ENCODE measurements around the gene CD177. TPM values are rescaled to one million over a fixed set of nuclear protein-coding genes. Genes with fewer than 3 reads are reported as not detected.
"Not testable (repeated sequence)": the region's sequence is repeated elsewhere in the genome, so short reads cannot be mapped to it uniquely, and the experiment has no call there.

Gene CD177
- total RNA-seq, 1 donor: 0.86 TPM

DNA sequence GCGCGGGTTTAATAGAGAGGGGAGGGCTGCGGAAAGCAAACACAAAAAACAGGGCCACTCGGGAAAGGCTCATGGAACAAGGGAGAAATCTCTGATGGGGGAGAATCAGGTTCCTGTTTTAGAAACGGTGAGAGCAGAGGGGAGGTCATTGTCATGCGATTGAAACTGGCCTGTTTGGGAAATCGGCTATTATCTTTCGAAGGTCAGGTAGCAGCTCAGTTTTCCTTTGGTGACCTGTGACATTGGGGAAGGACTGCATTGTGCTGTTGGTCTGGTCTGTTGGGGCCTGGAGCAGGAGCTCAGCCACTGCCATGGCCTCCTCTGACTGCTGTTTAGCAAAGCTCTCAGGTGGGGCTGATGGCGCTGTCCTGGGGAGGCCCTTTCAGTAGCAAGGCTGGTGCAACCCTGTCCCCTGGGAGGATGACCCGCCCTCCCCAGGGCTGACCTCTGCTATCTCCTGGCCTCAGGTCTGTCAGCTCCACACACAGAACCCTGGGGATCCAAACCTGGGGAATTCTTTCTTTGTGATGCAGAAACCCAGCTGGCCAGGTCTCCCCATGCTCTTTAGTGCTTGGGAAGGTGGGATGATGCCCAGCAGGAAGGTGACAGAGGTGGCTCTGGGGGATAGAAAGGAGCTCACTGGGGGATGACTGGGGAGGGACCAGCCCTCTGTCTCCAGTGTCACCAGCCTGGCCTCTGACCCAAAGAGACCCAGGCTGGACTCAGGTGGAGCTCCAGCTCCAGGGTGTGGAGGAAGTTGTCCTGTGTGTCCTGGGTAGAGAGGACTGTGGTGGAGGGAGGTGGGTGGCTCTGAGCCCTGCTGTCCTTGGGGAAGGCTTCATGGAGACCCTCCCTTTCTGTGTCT, 21.2 kb upstream of the CD177 start:
- DNase-seq (ENCODE audit: low read depth): no peak
- no peak overlapping the region for H3K4me3 ChIP-seq (ENCODE audit: low read depth, low read length)
- TF ChIP-seq, protein P1, sequence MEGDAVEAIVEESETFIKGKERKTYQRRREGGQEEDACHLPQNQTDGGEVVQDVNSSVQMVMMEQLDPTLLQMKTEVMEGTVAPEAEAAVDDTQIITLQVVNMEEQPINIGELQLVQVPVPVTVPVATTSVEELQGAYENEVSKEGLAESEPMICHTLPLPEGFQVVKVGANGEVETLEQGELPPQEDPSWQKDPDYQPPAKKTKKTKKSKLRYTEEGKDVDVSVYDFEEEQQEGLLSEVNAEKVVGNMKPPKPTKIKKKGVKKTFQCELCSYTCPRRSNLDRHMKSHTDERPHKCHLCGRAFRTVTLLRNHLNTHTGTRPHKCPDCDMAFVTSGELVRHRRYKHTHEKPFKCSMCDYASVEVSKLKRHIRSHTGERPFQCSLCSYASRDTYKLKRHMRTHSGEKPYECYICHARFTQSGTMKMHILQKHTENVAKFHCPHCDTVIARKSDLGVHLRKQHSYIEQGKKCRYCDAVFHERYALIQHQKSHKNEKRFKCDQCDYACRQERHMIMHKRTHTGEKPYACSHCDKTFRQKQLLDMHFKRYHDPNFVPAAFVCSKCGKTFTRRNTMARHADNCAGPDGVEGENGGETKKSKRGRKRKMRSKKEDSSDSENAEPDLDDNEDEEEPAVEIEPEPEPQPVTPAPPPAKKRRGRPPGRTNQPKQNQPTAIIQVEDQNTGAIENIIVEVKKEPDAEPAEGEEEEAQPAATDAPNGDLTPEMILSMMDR (IDR thresholded peaks at IDR 0.05; ENCODE audit: insufficient read depth, low read depth, low read length): no peak

DNA sequence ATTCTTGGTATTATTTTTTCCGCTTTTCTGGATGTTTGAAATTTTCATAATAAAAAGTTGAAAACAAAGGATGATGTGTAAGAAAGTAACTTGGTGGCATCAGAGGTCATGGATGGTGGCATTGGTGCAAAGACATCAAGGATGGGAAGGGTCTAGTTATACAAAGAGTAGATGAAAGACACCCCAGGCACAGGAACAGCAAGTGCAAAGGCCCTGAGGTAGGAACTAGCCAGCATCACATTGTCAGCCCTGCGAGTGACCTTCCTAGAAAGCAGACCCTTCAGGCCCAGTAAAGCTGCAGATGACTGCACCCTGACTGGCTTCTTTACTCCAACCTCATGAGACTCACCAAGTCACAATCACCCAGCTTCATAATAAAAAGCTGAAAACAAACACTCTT, 17.0 kb upstream of the CD177 start:
- DNase-seq (ENCODE audit: low read depth); H3K4me3 ChIP-seq (ENCODE audit: low read depth, low read length): not testable (repeated sequence)

DNA sequence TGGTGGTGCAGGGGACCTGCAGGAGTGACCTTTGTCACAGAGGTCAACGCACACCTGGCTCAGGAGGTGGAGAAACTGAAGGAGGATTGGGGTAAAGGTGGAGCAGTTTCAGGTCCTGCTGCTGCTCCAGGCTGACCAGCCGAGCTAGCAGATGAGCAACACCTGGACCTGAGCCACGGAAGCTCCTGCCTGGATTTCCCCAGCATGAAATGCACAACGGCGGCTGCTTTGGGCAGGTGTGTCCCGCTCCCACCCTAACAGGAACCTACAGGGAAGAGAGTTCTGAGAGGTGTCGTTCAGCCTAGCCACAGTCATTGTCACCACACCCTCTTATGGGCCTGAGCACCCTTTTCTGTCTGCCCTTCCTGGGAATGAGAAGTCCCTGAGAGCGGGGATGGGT, 15.7 kb upstream of the CD177 start:
- TF ChIP-seq, protein P1 (IDR thresholded peaks at IDR 0.05; ENCODE audit: insufficient read depth, low read depth, low read length): no peak
- H3K4me3 ChIP-seq (ENCODE audit: low read depth, low read length): no peak overlapping the region
- no peak for DNase-seq (ENCODE audit: low read depth)

DNA sequence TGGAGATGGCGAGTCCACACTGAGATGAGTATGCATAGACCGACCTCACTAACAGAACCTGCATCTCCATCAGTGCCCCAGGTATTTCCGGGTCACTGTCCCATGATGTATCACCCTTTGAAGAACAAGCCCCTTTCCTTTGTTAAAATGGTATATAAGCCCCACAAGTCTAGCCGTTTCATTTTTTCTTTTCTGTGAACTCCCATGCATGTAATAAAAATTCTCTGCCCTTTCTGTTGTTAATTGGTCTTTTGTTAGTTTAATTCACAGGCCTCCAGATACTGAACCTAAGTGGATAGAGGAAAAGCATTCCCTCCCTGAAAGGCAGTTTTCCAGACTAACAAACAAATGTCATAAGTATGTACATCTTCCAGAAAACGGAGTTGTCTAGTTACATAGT, 15.0 kb upstream of the CD177 start:
- DNase-seq (ENCODE audit: low read depth): no peak
- TF ChIP-seq, protein P1 (IDR thresholded peaks at IDR 0.05; ENCODE audit: insufficient read depth, low read depth, low read length): no peak
- H3K4me3 ChIP-seq (ENCODE audit: low read depth, low read length): no peak overlapping the region

DNA sequence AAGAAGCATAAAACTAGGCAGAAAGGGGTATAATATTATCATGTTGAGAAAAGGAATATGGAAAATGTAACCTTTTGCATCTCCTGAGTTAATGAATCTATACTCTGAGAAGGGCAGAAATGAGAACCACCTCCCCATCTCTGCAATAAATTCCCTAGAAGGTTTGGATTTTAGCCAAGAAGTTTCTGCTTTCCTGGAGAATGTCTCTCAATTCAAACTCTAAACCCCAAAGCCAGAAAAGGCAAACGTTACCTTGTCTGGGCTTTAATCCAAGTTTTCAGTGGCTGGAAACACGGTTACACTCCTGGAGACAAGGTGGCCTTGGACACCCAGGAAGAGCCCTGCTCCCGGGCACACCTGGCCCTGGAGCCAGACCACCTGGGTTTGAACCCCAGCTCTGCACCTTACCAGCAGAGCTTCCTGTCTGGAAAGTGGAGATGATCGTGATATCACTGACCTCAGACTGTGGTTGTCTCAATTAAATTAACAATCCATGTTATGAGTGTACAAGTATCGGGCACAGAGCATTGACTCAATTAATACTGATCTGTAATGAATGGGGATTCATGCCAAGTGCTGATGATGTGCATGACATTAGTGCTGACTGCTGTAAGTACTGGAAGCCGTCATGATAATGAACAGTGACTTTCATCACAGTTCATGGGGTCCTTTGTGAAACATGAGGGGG, 14.1 kb upstream of the CD177 start:
- DNase-seq (ENCODE audit: low read depth); H3K4me3 ChIP-seq (ENCODE audit: low read depth, low read length): not testable (repeated sequence)

DNA sequence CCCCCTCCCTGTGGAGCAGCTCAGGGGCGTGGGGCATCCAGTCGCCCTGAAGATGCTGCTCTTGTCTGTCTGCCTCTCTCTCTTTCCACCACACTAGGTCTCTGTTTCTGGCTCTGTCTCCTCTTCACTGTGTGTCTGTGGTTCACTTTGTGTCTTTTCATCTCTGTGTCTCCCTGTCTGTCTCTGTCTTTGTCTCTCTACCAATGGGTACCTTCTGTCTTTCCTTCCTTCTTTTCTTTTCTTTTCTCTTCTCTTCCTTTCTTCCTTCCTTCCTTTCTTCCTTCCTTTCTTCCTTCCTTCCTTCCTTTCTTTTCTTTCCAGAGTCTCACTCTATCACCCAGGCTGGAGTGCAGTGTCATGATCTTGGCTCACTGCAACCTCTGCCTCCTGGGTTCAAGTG, 13.4 kb upstream of the CD177 start:
- H3K4me3 ChIP-seq (ENCODE audit: low read depth, low read length); DNase-seq (ENCODE audit: low read depth): not testable (repeated sequence)

DNA sequence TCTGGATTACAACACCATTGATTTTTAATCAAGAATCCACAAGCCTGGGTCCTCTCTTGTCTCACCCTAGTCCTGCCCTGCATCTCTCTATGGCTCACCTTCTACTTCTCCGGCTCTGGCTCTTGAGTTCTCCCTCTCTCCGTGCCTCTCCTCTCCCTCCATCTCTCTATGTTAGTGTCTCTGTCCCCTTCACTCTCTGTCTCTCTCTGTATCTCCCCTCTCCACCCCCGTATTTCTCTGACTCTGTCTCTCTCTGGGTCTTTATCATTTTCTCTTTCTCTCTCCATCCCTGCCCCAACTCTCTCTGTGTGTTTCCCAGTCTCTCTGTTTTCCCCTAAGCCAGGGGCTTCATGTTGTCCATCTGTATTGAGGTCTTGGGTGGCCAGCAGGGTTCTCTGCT, 12.4 kb upstream of the CD177 start:
- DNase-seq (ENCODE audit: low read depth); H3K4me3 ChIP-seq (ENCODE audit: low read depth, low read length): not testable (repeated sequence)

DNA sequence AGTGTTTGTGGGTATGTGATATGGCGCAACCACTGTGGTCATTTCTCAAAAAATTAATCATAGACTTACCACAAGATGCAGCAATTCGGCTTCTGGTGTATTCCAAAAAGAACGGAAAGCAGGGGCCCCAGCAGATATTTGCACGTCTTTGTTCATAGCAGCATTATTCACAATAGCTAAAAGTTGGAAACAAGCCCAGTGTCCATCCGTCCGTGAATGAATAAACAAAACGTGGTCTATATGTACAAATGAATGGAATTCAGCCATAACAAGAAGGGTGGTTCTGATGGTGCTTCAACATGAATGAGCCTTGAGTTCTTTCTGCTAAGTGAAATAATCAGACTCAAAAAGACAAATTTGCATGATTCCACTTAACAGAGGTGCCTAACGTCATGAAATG, 11.4 kb upstream of the CD177 start:
- not testable (repeated sequence) for DNase-seq (ENCODE audit: low read depth); H3K4me3 ChIP-seq (ENCODE audit: low read depth, low read length)

DNA sequence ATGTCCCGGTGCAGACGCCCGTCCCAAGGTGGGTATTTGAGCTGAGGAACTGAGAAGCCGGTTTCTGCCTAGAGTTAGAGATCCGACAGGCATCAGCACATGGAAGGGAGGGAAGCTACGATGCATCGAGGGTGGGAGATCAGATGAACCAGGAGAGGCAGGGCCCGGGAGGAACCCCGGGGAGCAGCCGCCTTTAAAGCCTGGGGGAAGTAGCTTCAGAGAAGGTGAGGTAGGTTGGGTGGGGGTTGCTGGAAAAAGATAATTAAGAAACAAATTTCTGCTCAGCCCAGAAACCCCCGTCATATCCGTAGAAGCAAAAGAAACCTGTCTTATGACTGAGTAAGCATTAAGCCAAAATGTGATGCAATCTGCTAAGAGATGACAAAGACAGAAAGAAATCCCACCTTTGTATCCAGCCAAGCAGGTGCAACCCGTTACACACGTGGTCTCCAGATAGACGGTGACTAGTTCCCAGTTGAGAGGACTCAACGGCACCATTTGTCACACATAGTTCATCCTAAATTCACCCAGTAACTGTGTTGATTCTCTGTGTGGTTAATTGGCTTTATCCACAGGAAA, 9.1 kb upstream of the CD177 start:
- not testable (repeated sequence) for DNase-seq (ENCODE audit: low read depth); H3K4me3 ChIP-seq (ENCODE audit: low read depth, low read length)

DNA sequence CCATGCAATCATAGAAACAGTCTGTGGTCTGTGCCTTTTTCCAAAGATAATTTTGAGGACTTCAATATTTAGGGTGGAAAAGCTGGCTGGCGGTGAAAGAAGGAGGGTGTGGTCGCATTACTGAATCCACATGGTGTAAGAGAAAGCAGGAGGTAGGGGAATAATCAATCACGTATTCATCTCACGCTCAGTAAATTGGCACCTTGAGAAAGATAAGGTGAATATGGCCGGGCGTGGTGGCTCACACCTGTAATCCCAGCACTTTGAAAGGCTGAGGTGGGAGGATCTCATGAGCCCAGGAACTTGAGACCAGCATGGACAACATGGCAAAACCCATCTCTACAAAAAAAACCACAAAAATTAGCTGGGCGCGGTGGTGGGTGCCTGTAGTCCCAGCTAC, 3.7 kb upstream of the CD177 start:
- DNase-seq (ENCODE audit: low read depth); H3K4me3 ChIP-seq (ENCODE audit: low read depth, low read length): not testable (repeated sequence)

All from fibroblast of villous mesenchyme (primary cell).